NT2/D1 (cell line): ENCODE measurements around the gene GFER.
"Not testable (repeated sequence)": the region's sequence is repeated elsewhere in the genome, so short reads cannot be mapped to it uniquely, and the experiment has no call there.

ENCODE experiments used
- DNase-seq: peaks from one replicate; pipeline ENCODE4 v3.0.0-alpha.2; 2011; ENCODE audit warnings: low read depth, low spot score
- H3K27me3 ChIP-seq: 2 replicates; pipeline ENCODE4 v1.6.0; 2011; ENCODE audit warnings: mild to moderate bottlenecking; ENCODE audit not compliant: insufficient read length, insufficient read depth
- H3K36me3 ChIP-seq: 2 replicates; pipeline ENCODE4 v1.6.1; 2011; ENCODE audit warnings: mild to moderate bottlenecking, low read length, mixed read lengths; ENCODE audit not compliant: insufficient read depth, insufficient read length
- H3K4me1 ChIP-seq: 2 replicates; pipeline ENCODE4 v1.5.1; 2011; ENCODE audit not compliant: insufficient read depth, insufficient read length
- H3K4me3 ChIP-seq: 2 replicates; pipeline ENCODE4 v1.5.1; 2011; ENCODE audit warnings: low read depth; ENCODE audit not compliant: insufficient read length
- H3K9ac ChIP-seq: 2 replicates; pipeline ENCODE4 v1.6.0; 2011; ENCODE audit warnings: low read depth; ENCODE audit not compliant: insufficient read length
- H3K9me3 ChIP-seq: 2 replicates; pipeline ENCODE4 v1.5.1; 2011; ENCODE audit warnings: mild to moderate bottlenecking, low read length; ENCODE audit not compliant: insufficient read depth
- SUZ12 ChIP-seq: IDR thresholded peaks from 2 replicates; pipeline ENCODE4 v1.6.1; 2011; ENCODE audit not compliant: insufficient read length, insufficient read depth; ENCODE audit errors: extremely low read depth
- YY1 ChIP-seq: IDR thresholded peaks from 2 replicates; pipeline ENCODE4 v1.6.1; 2011; ENCODE audit not compliant: insufficient read length, insufficient read depth
- ZNF274 ChIP-seq: IDR thresholded peaks from 2 replicates; pipeline ENCODE4 v1.6.1; 2011; ENCODE audit warnings: mild to moderate bottlenecking, low read depth, low read length

Gene GFER

DNA sequence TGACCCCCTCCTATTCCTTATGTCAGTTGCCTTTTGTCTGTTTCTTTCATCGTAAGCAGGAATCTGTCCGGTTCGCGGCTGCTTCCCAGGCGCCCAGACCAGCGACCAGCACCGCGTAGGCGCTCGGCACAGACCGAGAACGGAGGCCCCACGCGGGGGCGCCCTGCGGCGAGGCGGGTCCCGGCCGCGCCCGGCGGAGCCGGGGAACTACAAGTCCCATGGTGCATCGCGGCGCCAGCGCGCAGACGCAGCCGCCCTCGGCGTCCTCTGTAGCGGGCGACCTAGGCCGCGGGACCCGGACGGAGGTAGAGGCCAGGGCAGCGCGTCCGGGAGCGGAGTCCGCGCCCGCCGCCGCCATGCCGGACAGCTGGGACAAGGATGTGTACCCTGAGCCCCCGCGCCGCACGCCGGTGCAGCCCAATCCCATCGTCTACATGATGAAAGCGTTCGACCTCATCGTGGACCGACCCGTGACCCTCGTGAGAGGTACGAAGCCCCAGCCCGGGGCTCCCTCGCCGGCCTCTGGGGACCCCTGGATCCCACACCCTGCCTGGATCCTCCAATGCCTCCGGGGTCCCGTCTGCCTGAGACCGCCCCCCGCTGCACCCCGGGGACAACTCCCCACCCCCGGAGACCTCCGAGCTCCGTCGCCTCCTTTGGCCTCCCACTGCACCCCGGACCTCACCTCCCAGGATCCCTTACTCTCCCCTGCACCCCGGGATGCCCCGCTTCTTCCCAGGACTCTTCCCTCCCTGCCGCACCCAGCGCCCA, 24.5 kb upstream of the GFER start, which contains the start of gene NDUFB10:
Gene NDUFB10 (plus strand): TSS at position 270 of the 771 bp plus-strand sequence. CDS start 87 bp downstream, at position 357.
- DNase-seq: peak; percentile 89
- H3K4me3 ChIP-seq: peak within 1 kb of the TSS; percentile 99
- H3K27me3 ChIP-seq: no peaks in the 10 kb centered on the region
- H3K9ac ChIP-seq: peak within 1 kb of the TSS; percentile 100
- H3K9me3 ChIP-seq: peaks cover 5% of the 10 kb centered on the region; the same call in 1 of the 2 replicates
- peaks cover 8% of the 10 kb centered on the region for H3K4me1 ChIP-seq
- peaks cover 32% of the 10 kb centered on the region for H3K36me3 ChIP-seq
- TF ChIP-seq YY1: peak; percentile 7
- no peak for TF ChIP-seq SUZ12

DNA sequence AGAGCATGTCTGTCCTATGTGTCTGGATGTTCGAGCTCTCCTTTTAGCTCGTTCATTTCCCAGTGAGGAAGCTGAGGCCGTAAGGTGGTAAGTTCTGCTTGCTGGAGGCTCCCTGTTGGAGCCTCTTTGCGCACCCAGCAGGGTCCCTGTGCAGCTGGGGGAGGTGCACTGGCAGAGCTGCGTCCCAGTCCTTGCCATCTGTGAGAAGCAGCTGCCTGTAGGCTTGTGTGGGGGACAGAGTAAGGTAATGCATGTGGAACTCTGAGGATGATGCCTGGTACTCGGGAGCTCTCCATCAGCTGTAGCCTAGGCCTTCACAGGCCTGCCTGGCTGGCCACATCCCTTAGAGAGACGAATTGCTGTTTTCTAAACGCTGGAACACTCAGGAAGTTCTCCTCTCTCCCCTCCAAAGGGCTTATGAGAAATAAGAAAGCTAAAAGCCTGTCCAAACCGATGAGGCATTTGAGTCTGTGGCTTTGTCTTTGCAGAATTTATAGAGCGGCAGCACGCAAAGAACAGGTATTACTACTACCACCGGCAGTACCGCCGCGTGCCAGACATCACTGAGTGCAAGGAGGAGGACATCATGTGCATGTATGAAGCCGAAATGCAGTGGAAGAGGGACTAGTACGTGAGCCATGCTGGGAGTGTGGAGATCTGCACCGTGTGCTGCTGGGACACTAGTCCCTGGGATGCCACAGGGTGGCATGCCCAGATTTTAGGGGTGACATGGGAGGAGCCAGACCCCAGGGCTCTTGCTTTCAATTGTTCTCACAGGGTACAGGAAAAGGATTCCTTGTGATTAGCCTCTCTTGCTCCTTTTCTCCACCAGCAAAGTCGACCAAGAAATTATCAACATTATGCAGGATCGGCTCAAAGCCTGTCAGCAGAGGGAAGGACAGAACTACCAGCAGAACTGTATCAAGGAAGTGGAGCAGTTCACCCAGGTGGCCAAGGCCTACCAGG, 23.0 kb upstream of the GFER start:
- peaks cover 43% of the 10 kb centered on the region for H3K36me3 ChIP-seq
- peak; percentile 60 for DNase-seq
- H3K4me1 ChIP-seq: peaks cover 4% of the 10 kb centered on the region
- peak overlapping the region; percentile 99 for H3K4me3 ChIP-seq
- H3K27me3 ChIP-seq: no peaks in the 10 kb centered on the region
- H3K9me3 ChIP-seq: peaks cover 5% of the 10 kb centered on the region; the same call in 1 of the 2 replicates
- peak overlapping the region; percentile 100 for H3K9ac ChIP-seq
- TF ChIP-seq ZNF274 (no peak), YY1 (no peak), SUZ12 (no peak)

DNA sequence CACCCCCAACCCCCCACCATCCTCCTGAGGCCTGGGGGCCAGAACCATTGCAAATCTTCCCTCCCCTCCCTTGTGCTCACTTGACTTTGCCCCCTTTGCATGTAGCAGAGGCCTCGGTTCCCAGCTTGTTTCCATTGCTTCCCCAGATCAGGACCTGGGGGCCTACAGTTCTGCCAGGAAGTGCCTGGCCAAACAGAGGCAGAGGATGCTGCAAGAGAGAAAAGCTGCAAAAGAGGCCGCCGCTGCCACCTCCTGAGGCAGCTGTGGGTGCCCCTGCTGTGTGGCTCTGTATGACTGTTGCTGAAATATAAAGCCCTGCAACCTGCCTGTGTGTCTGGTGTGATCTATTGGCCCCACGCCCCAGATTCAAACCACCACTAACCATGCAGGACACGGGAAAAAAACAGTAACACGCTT, 22.3 kb upstream of the GFER start:
- peak overlapping the region; percentile 57 for H3K9ac ChIP-seq
- DNase-seq: no peak
- H3K4me3 ChIP-seq: no peak overlapping the region
- H3K36me3 ChIP-seq: peaks cover 50% of the 10 kb centered on the region
- no peaks in the 10 kb centered on the region for H3K27me3 ChIP-seq
- H3K9me3 ChIP-seq: peaks cover 5% of the 10 kb centered on the region; the same call in 1 of the 2 replicates
- H3K4me1 ChIP-seq: peaks cover 4% of the 10 kb centered on the region
- TF ChIP-seq ZNF274 (no peak), SUZ12 (no peak), YY1 (no peak)

DNA sequence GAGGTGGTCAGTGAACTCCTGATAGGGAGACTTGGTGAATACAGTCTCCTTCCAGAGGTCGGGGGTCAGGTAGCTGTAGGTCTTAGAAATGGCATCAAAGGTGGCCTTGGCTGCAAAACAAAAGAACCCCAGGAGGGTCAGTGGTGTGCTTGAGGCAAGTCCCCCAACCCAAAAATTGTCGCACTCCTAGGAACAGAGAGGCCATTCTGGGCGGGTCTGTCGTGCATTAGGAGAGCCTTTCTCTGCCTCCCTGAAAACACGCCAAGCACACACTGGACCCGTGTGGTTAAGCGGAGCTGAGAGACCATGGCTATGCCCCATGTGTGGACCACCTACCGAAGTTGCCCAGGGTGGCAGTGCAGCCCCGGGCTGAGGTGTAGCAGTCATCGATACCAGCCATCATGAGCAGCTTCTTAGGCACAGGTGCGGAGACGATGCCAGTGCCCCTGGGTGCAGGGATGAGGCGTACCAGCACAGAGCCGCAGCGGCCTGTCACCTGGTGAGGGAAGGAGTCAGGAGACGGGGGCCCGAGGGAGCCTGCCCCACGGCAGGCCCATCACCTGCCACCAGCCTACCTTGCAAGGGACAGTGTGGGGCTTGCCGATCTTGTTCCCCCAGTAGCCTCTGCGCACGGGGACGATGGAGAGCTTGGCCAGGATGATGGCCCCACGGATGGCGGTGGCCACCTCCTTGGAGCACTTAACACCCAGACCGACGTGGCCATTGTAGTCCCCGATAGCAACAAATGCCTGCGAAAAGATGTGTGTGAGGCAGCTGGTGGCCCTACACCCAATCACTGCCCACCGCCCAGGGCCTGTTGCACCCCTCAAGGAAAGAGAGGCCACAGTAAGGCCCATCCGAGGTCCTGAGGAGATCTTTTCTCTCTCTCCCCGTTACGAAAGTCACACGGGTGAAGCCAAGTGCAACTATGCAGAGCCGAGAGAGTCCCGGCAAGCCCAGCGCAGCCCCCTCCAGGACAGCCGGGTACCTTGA, 21.5 kb upstream of the GFER start:
- H3K9me3 ChIP-seq, DNase-seq, H3K27me3 ChIP-seq, H3K4me1 ChIP-seq: not testable (repeated sequence)
- Histone ChIP-seq H3K9ac (peak overlapping the region; percentile 98), H3K36me3 (peaks cover 58% of the 10 kb centered on the region), H3K4me3 (peak overlapping the region; percentile 90)

DNA sequence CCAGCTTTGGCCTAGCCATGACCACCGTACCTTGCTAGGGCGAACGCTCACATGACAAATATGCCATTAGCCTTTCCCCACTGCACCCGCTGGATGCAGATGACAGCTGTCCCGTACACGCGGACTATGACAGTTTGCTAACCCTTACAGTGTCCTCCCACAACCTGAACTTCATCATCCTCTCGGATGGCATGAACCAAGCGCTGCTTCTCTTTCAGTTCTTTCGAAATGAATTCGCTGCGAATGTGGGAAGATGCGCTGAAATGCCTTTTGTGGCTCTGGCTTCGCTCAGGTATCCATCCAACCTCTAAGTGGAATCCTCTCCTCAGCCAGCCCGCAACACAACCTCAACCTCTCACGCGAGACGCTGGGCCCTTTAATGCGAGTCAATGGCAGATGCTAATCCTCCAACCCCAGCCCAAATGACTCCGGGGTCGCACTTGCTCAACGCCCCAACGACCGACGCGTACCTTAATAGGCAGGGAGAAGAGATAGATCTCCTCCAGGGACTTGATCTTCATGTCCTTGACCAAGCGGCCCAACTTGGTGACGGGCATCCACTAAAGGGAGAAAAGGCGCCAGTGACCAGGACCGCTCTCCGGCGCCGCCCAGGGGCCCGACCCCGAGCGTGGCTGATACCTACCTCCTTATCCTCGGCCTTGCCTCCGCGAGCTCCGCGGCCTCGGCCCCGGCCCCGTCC, 20.0 kb upstream of the GFER start:
- Histone ChIP-seq H3K4me1 (peaks cover 4% of the 10 kb centered on the region), H3K4me3 (peak overlapping the region; percentile 90), H3K9me3 (no peaks in the 10 kb centered on the region), H3K36me3 (peaks cover 62% of the 10 kb centered on the region), H3K27me3 (no peaks in the 10 kb centered on the region), H3K9ac (peak overlapping the region; percentile 98)
- DNase-seq: no peak
- no peak for TF ChIP-seq YY1
- no peak for TF ChIP-seq SUZ12
- TF ChIP-seq ZNF274: no peak

DNA sequence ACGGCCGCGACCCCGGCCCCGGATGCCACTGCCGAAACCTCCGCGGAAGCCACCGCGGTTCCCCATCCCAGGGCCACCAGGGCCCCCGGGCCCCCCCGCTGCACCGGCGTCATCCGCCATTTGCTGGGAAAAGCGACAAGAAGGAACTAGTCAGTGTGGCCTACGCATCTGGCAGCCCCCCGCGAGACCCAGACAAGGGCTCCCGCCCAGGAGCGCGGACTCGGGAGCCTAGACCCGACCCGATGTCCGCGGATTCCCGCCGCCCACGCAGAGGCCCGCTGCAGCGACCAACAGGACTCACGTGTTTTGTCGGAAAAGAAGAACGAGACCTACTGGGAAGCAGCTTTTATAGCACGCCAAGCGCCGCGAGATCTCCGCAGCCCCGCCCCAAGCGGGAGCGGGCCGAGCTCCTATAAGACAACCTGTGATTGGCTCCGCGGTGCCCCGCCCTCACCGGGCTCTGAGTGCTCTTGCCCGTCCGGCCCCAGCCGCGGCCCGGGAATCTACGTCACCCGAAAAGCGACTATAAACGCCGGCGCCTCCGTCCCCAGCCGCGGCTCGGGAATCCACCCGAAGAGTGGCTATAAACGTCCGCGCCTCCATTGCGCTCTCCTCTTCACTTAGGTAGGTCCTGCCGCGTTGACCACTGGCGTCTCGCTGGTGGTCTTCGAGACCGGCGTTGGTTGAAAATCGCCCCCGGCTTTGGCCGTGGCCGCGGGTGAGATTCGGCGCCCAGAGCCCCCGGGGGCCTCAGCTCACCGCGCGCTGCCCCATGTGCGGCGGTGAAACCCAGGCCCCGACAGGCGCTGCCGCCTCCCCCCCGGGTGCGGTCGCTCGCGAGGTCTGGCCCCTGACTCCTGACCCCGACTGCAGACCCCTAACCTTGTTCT, 19.2 kb upstream of the GFER start, which contains the start of gene RPS2:
Gene RPS2 (minus strand): TSS at position 321 of the 890 bp plus-strand sequence. CDS start 201 bp downstream, at position 120.
- Histone ChIP-seq H3K9ac (peak within 1 kb of the TSS; percentile 100), H3K4me1 (peaks cover 4% of the 10 kb centered on the region), H3K4me3 (peak within 1 kb of the TSS; percentile 90), H3K9me3 (no peaks in the 10 kb centered on the region), H3K36me3 (peaks cover 62% of the 10 kb centered on the region), H3K27me3 (no peaks in the 10 kb centered on the region)
- TF ChIP-seq ZNF274 (no peak), YY1 (no peak), SUZ12 (no peak)
- DNase-seq: peak; percentile 98
